HG02885 (cell line): ENCODE results near the gene KIFC3.
A peak's percentile ranks its signal among the peaks of the same experiment; 100 is the strongest.
"Not testable (repeated sequence)": the region's sequence is repeated elsewhere in the genome, so short reads cannot be mapped to it uniquely, and the experiment has no call there.

ENCODE experiments used
- ATAC-seq: cut with Tn5 transposase; IDR thresholded peaks from one replicate; pipeline ENCODE4 v1.9.1; 2021; ENCODE audit warnings: mild to moderate bottlenecking; ENCODE audit not compliant: unreplicated experiment, poor library complexity

Gene KIFC3

GRCh38 chr16:57802341-57803133 is at the start of gene KIFC3:
KIFC3 (minus strand) TSS chr16:57802491; CDS start chr16:57798243, 4,248 bp downstream.
- ATAC-seq, result peak; percentile 63

- ATAC-seq, result no peak
These were observed 45.9 kb upstream of the KIFC3 start for GRCh38 chr16:57848181-57848580.

GRCh38 chr16:57846931-57847330 is 44.6 kb upstream of the KIFC3 start:
- not testable (repeated sequence) for ATAC-seq

- ATAC-seq, result no peak
These were observed 43.9 kb upstream of the KIFC3 start for GRCh38 chr16:57846078-57846697.

GRCh38 chr16:57845115-57845514 is 42.8 kb upstream of the KIFC3 start:
- ATAC-seq, result no peak

- no peak for ATAC-seq
These were observed 42.2 kb upstream of the KIFC3 start for GRCh38 chr16:57844416-57845030.

GRCh38 chr16:57843400-57843799 is 41.1 kb upstream of the KIFC3 start:
- ATAC-seq, result no peak

- no peak for ATAC-seq
These were observed 40.3 kb upstream of the KIFC3 start for GRCh38 chr16:57842601-57843000.

GRCh38 chr16:57840833-57841232 is 38.5 kb upstream of the KIFC3 start:
- ATAC-seq, result no peak

- no peak for ATAC-seq
These were observed 35.9 kb upstream of the KIFC3 start for GRCh38 chr16:57838161-57838560.

- no peak for ATAC-seq
These were observed 35.2 kb upstream of the KIFC3 start for GRCh38 chr16:57837305-57838125.

- not testable (repeated sequence) for ATAC-seq
These were observed 33.1 kb upstream of the KIFC3 start for GRCh38 chr16:57835439-57835838.

GRCh38 chr16:57834936-57835335 is 32.6 kb upstream of the KIFC3 start:
- no peak for ATAC-seq

- no peak for ATAC-seq
These were observed 28.7 kb upstream of the KIFC3 start for GRCh38 chr16:57830890-57831484.

- no peak for ATAC-seq
These were observed 27.7 kb upstream of the KIFC3 start for GRCh38 chr16:57829969-57830360.

- ATAC-seq, result no peak
These were observed 26.2 kb upstream of the KIFC3 start for GRCh38 chr16:57828272-57829161.

GRCh38 chr16:57826706-57827625 is 24.7 kb upstream of the KIFC3 start:
- ATAC-seq, result no peak

- ATAC-seq, result no peak
These were observed 23.8 kb upstream of the KIFC3 start for GRCh38 chr16:57826052-57826451.
